H1 (cell line): ENCODE measurements around the gene CELF2. TPM values are rescaled to one million over a fixed set of nuclear protein-coding genes. Genes with fewer than 3 reads are reported as not detected.

Experiments used
- CTCF ChIA-PET: fragments of 300-600 bp; sonication (Branson Sonifier 250); formaldehyde crosslinking; loops from one replicate; lab custom pipeline; 2021; ENCODE audit not compliant: partially characterized antibody; lab: Charles Lee
- POLR2A ChIA-PET: fragments of 300-600 bp; sonication (Branson Sonifier 250); formaldehyde crosslinking; loops from one replicate; lab custom pipeline; 2021; ENCODE audit warnings: inconsistent platforms; ENCODE audit not compliant: partially characterized antibody; lab: Charles Lee
- DNase-seq, 2 experiments: peaks; one replicate each; pipeline versions ENCODE4 v3.0.0 to v3.0.0-alpha.2; 2010 to 2022; ENCODE audit warnings: low spot score in 2 of 2, low read depth in 1 of 2, mixed read lengths in 1 of 2
- FAIRE-seq: peaks from 2 replicates; lab custom pipeline; 2011; peaks lifted over from hg19 to GRCh38; lab: Jason Lieb, UNC
- H2AFZ ChIP-seq: 2 replicates; pipeline ENCODE4 v1.8.1; 2012; ENCODE audit warnings: low read length, inconsistent platforms
- H2AK5ac ChIP-seq: 2 replicates; pipeline ENCODE4 v1.6.1; 2013; ENCODE audit warnings: low read depth, low read length
- H2BK120ac ChIP-seq: replicated peaks from 2 replicates; pipeline ENCODE3; 2013; ENCODE audit warnings: low read depth, low read length, inconsistent platforms
- H2BK12ac ChIP-seq: 2 replicates; pipeline ENCODE4 v1.6.1; 2013; ENCODE audit warnings: low read depth, low read length
- H2BK15ac ChIP-seq: 2 replicates; pipeline ENCODE4 v1.6.1; 2013; ENCODE audit warnings: low read length
- H2BK20ac ChIP-seq: 2 replicates; pipeline ENCODE4 v1.6.1; 2013; ENCODE audit warnings: low read length
- H2BK5ac ChIP-seq: 2 replicates; pipeline ENCODE4 v1.6.1; 2013; ENCODE audit warnings: low read depth, low read length
- H3K14ac ChIP-seq: 2 replicates; pipeline ENCODE4 v1.6.1; 2013; ENCODE audit warnings: inconsistent platforms; ENCODE audit not compliant: insufficient read length
- H3K18ac ChIP-seq: 2 replicates; pipeline ENCODE4 v1.6.1; 2013; ENCODE audit warnings: low read length; ENCODE audit errors: extremely low read depth
- H3K23ac ChIP-seq: 2 replicates; pipeline ENCODE4 v1.6.1; 2013; ENCODE audit warnings: inconsistent platforms; ENCODE audit not compliant: insufficient read length
- H3K23me2 ChIP-seq: 2 replicates; pipeline ENCODE4 v1.6.1; 2013; ENCODE audit warnings: low read depth, low read length
- H3K27ac ChIP-seq: 2 replicates; pipeline ENCODE4 v1.6.1; 2011; ENCODE audit warnings: low read depth, low read length, inconsistent platforms
- H3K27me3 ChIP-seq, 4 experiments: replicated peaks in 1 of 4; 1 replicate in 1 of 4; 2 replicates in 3 of 4; pipeline versions ENCODE4 v1.6.1 to v1.8.1; 2011 to 2013; ENCODE audit warnings: low read length in 3 of 4, mild to moderate bottlenecking in 3 of 4, inconsistent platforms in 2 of 4, mixed read lengths in 2 of 4, moderate library complexity in 1 of 4; ENCODE audit not compliant: control insufficient read depth in 3 of 4, insufficient read depth in 3 of 4; ENCODE audit errors: extremely low read depth in 1 of 4
- H3K36me3 ChIP-seq, 4 experiments: 2 replicates each; pipeline versions ENCODE4 v1.6.1 to v1.8.1; 2011 to 2013; ENCODE audit warnings: mild to moderate bottlenecking in 4 of 4, low read length in 3 of 4, moderate library complexity in 2 of 4, control low read depth in 1 of 4, inconsistent platforms in 1 of 4; ENCODE audit not compliant: insufficient read depth in 4 of 4, control insufficient read depth in 2 of 4
- H3K4ac ChIP-seq: replicated peaks from 2 replicates; pipeline ENCODE3; 2013; ENCODE audit warnings: low read length, low read depth, mixed read lengths, inconsistent platforms; ENCODE audit not compliant: insufficient read length
- H3K4me1 ChIP-seq, 4 experiments: replicated peaks in 1 of 4; 1 replicate in 1 of 4; 2 replicates in 3 of 4; pipeline versions ENCODE4 v1.6.1 to v1.8.1; 2011 to 2013; ENCODE audit warnings: low read length in 3 of 4, inconsistent platforms in 2 of 4, mixed read lengths in 1 of 4; ENCODE audit not compliant: insufficient read depth in 4 of 4, control insufficient read depth in 3 of 4
- H3K4me2 ChIP-seq, 2 experiments: 2 replicates each; pipeline versions ENCODE4 v1.6.1 to v1.8.1; 2011 to 2013; ENCODE audit warnings: low read depth in 2 of 2, low read length in 2 of 2, control low read depth in 1 of 2, inconsistent platforms in 1 of 2, mild to moderate bottlenecking in 1 of 2; ENCODE audit not compliant: insufficient read depth in 1 of 2
- H3K4me3 ChIP-seq, 4 experiments: fragments of 200-600, 300-600 bp in 1 of 4; sonication (generic), shearing (Covaris generic), sonication (Bioruptor Twin) in 1 of 4; 2 replicates each; pipeline versions ENCODE4 v1.5.1 to v1.8.1; 2011 to 2016; ENCODE audit warnings: low read length in 4 of 4, low read depth in 3 of 4, control low read depth in 2 of 4, inconsistent platforms in 2 of 4, mild to moderate bottlenecking in 2 of 4, mixed read lengths in 1 of 4, moderate library complexity in 1 of 4; ENCODE audit not compliant: insufficient read depth in 2 of 4; ENCODE audit errors: extremely low read depth in 1 of 4
- H3K56ac ChIP-seq: replicated peaks from 2 replicates; pipeline ENCODE3; 2013; ENCODE audit warnings: low read depth, mild to moderate bottlenecking, mixed read lengths, low read length, inconsistent platforms; ENCODE audit not compliant: insufficient read length
- H3K79me1 ChIP-seq: 2 replicates; pipeline ENCODE4 v1.6.1; 2013; ENCODE audit warnings: low read depth, low read length, control low read depth
- H3K79me2 ChIP-seq, 2 experiments: 2 replicates each; pipeline versions ENCODE4 v1.6.1 to v1.8.1; 2012 to 2013; ENCODE audit warnings: low read length in 2 of 2, mild to moderate bottlenecking in 2 of 2, inconsistent platforms in 1 of 2; ENCODE audit not compliant: insufficient read depth in 2 of 2, control insufficient read depth in 1 of 2
- H3K9ac ChIP-seq, 4 experiments: replicated peaks in 1 of 4; 1 replicate in 1 of 4; 2 replicates in 3 of 4; pipeline versions ENCODE4 v1.6.1 to v1.8.1; 2011 to 2013; ENCODE audit warnings: low read depth in 3 of 4, low read length in 3 of 4, control low read depth in 2 of 4, mild to moderate bottlenecking in 2 of 4, moderate library complexity in 2 of 4, inconsistent platforms in 1 of 4; ENCODE audit errors: extremely low read depth in 1 of 4
- H3K9me3 ChIP-seq, 2 experiments: 2 replicates each; pipeline versions ENCODE4 v1.6.1 to v1.8.1; 2012 to 2013; ENCODE audit warnings: mild to moderate bottlenecking in 2 of 2, moderate library complexity in 2 of 2, control low read depth in 1 of 2, inconsistent platforms in 1 of 2, low read depth in 1 of 2, low read length in 1 of 2, mixed read lengths in 1 of 2; ENCODE audit not compliant: insufficient read depth in 2 of 2
- H4K20me1 ChIP-seq, 2 experiments: replicated peaks in 1 of 2; 2 replicates each; pipeline versions ENCODE3 to v1.8.1; 2011 to 2013; ENCODE audit warnings: inconsistent platforms in 2 of 2, low read length in 2 of 2, mild to moderate bottlenecking in 1 of 2; ENCODE audit not compliant: insufficient read depth in 2 of 2, control insufficient read depth in 1 of 2
- H4K5ac ChIP-seq: 2 replicates; pipeline ENCODE4 v1.6.1; 2013; ENCODE audit warnings: low read length, low read depth, mixed read lengths, inconsistent platforms; ENCODE audit not compliant: insufficient read length
- H4K8ac ChIP-seq: 2 replicates; pipeline ENCODE4 v1.8.0; 2013; ENCODE audit warnings: mild to moderate bottlenecking, moderate library complexity, low read length, inconsistent platforms; ENCODE audit not compliant: insufficient read depth; ENCODE audit errors: extremely low read depth
- H4K91ac ChIP-seq: replicated peaks from 2 replicates; pipeline ENCODE3; 2013; ENCODE audit warnings: low read length, mixed read lengths, inconsistent platforms; ENCODE audit not compliant: insufficient read length
- ASH2L ChIP-seq: fragments of 200-600, 300-600 bp; sonication (generic); IDR thresholded peaks from one replicate; pipeline ENCODE4 v1.7.1; 2017; ENCODE audit warnings: low read length
- BRCA1 ChIP-seq: IDR thresholded peaks from 2 replicates; pipeline ENCODE4 v1.6.1; 2012; ENCODE audit warnings: low read depth, low read length, improper control_type of control experiment
- CBX8 ChIP-seq: fragments of 300-800, 300-1000 bp; sonication (generic); IDR thresholded peaks from 2 replicates; pipeline ENCODE4 v1.7.1; 2016; ENCODE audit warnings: low read depth, low read length, borderline replicate concordance
- E2F6 ChIP-seq: IDR thresholded peaks from 2 replicates; pipeline ENCODE4 v1.6.1; 2012; ENCODE audit warnings: inconsistent platforms
- EGR1 ChIP-seq: IDR thresholded peaks from 2 replicates; pipeline ENCODE4 v1.6.1; 2011; ENCODE audit warnings: low read depth, low read length, borderline replicate concordance
- HDAC6 ChIP-seq: IDR thresholded peaks from one replicate; pipeline ENCODE4 v1.7.1; 2012; ENCODE audit warnings: low read depth, mild to moderate bottlenecking, inconsistent platforms, low read length, moderate library complexity
- JUN ChIP-seq: IDR thresholded peaks from 2 replicates; pipeline ENCODE4 v1.6.1; 2011; ENCODE audit warnings: low read depth, mild to moderate bottlenecking, improper control_type of control experiment, low read length
- JUND ChIP-seq: IDR thresholded peaks from 2 replicates; pipeline ENCODE4 v1.6.1; 2011; ENCODE audit warnings: mild to moderate bottlenecking, improper control_type of control experiment, low read length
- NANOG ChIP-seq: IDR thresholded peaks from 2 replicates; pipeline ENCODE4 v1.6.1; 2011; ENCODE audit warnings: low read length, low read depth, mild to moderate bottlenecking, inconsistent platforms; ENCODE audit not compliant: insufficient read depth, poor library complexity, severe bottlenecking
- POU5F1 ChIP-seq: IDR thresholded peaks from 2 replicates; pipeline ENCODE4 v1.6.1; 2011; ENCODE audit warnings: low read depth, mild to moderate bottlenecking, low read length, moderate library complexity
- SP4 ChIP-seq: IDR thresholded peaks from 2 replicates; pipeline ENCODE4 v1.6.1; 2012; ENCODE audit warnings: low read length, inconsistent platforms
- TAF1 ChIP-seq: IDR thresholded peaks from 2 replicates; pipeline ENCODE4 v1.6.1; 2011; ENCODE audit warnings: mild to moderate bottlenecking, low read depth, low read length
- WGBS, 2 experiments: shearing (Covaris generic) in 1 of 2; methylation state at CpG; one replicate each; pipeline versions ENCODE4 v1.1.6 to v1.1.7; 2013 to 2015; ENCODE audit warnings: low lambda C conversion rate in 2 of 2, mixed read lengths in 2 of 2, inconsistent platforms in 1 of 2, low coverage in 1 of 2, missing lambda C conversion rate in 1 of 2; ENCODE audit not compliant: insufficient replicate concordance in 2 of 2, insufficient coverage in 1 of 2, insufficient read length in 1 of 2; ENCODE audit errors: extremely low coverage in 1 of 2, missing lambda C conversion rate in 1 of 2; 5-methylcytosine and 5-hydroxymethylcytosine counted together
- polyA plus RNA-seq, 7 experiments: library from polyadenylated mRNA; depleted of rRNA in 3 of 7; stranded (reverse) in 5 of 7; unstranded in 2 of 7; fragments of >200 nt in 5 of 7; fragments of 200-250 nt in 2 of 7; gene quantifications; 1 replicate in 5 of 7; 2 replicates in 1 of 7; 4 replicates in 1 of 7; pipeline versions ENCODE4 v1.2.1 to v1.2.3, GENCODE V29; 2011 to 2013; ENCODE audit warnings: missing spikeins in 2 of 7, mixed read lengths in 2 of 7
- total RNA-seq: library from RNA; stranded (reverse); fragmentation: NEBNext Ultra II Directional; extraction: Animal tissue kit (Norgen Biotek cat#: 25700); gene quantifications from 2 replicates; pipeline ENCODE4 v1.2.1, GENCODE V29; 2021

Gene CELF2
- total and polyA plus RNA-seq, 2 of the 8 experiments (the other 6 are each of a cell fraction or from before 2014, with no cell fraction given): 18.3 to 22.7 TPM

GRCh38 chr10:11057018-11057417, 39.3 kb downstream of the CELF2 start:
- H2BK5ac ChIP-seq: no peak overlapping the region
- POLR2A ChIA-PET: no interaction called here
- H3K23ac ChIP-seq: no peak overlapping the region
- H2BK15ac ChIP-seq: no peak overlapping the region
- H3K4me3 ChIP-seq: no peak overlapping the region
- H3K79me1 ChIP-seq: no peaks in the 10 kb centered on the region
- no peak overlapping the region for H2BK120ac ChIP-seq
- no peak overlapping the region for H4K8ac ChIP-seq
- no peak overlapping the region for H3K56ac ChIP-seq
- H3K36me3 ChIP-seq: no peaks in the 10 kb centered on the region
- no peak overlapping the region for H3K18ac ChIP-seq
- no peak overlapping the region for H4K91ac ChIP-seq
- CTCF ChIA-PET: no interaction called here
- no peaks in the 10 kb centered on the region for H3K79me2 ChIP-seq
- H3K9ac ChIP-seq: no peak overlapping the region
- H3K4me1 ChIP-seq: no peaks in the 10 kb centered on the region
- H3K23me2 ChIP-seq: no peaks in the 10 kb centered on the region
- 94% methylated on average over 5 of the region's 6 CpGs; no CpG with 5 or more reads in 1 of the 2 experiments for WGBS, 2 experiments
- DNase-seq (no peak), FAIRE-seq (no peak)
- no peak overlapping the region for H3K14ac ChIP-seq
- no peak overlapping the region for H2BK20ac ChIP-seq
- H3K27me3 ChIP-seq: no peaks in the 10 kb centered on the region
- no peak overlapping the region for H2BK12ac ChIP-seq
- no peak overlapping the region for H2AK5ac ChIP-seq
- no peak overlapping the region for H3K27ac ChIP-seq
- no peak overlapping the region for H3K4me2 ChIP-seq
- no peaks in the 10 kb centered on the region for H4K20me1 ChIP-seq
- H3K9me3 ChIP-seq: 0 out of 4 replicates have a peak, but pooled peaks cover 0 to 2% of the 10 kb centered on the region in 2 experiments
- H4K5ac ChIP-seq: no peak overlapping the region
- H2AFZ ChIP-seq: no peak overlapping the region
- no peak overlapping the region for H3K4ac ChIP-seq
- TF ChIP-seq BRCA1 (no peak), TAF1 (no peak), HDAC6 (no peak), NANOG (no peak), SP4 (no peak), POU5F1 (no peak), ASH2L (no peak), JUND (no peak), E2F6 (no peak), EGR1 (no peak), JUN (no peak), CBX8 (no peak)
